Measurements from ENCODE around the gene GNPNAT1. TPM values are rescaled to one million over a fixed set of nuclear protein-coding genes. Genes with fewer than 3 reads are reported as not detected.

GNPNAT1 gene
- total and polyA plus RNA-seq, 2 of the 8 experiments (the other 6 are each of a cell fraction or from before 2014, with no cell fraction given) = 25.5 to 54.1 TPM

DNA sequence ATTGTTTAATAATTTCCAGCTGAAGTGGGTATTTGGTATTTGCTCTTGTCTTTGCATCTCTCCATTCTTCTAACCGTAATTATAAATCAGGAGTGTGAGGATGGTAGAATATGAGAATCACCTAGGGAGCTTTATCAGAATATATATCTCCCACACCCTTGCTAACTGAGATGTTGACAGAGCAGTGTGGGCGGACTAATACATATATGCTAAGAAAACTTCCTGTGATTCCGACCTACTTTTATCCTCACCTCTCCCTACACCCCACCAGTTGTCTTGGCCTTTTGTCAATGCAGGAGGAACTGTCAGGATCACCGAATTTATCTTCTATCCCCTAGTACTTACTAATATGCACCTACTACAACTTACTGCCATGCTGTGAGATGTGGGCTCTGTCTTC, 14.7 kb upstream of the GNPNAT1 start:
- no peak overlapping the region for H3K9ac ChIP-seq (replicated peaks in 1 of 4; ENCODE audit: extremely low read depth in 1 of 4, low read depth in 3 of 4, low read length in 3 of 4)
- no peaks in the 10 kb centered on the region for H3K79me2 ChIP-seq (ENCODE audit: control insufficient read depth in 1 of 2, insufficient read depth in 2 of 2, low read length in 2 of 2)
- H4K91ac ChIP-seq (replicated peaks; ENCODE audit: insufficient read length, low read length) = no peak overlapping the region
- no peak for FAIRE-seq
- H2BK15ac ChIP-seq (ENCODE audit: low read length) = no peak overlapping the region
- no peak overlapping the region for H2BK5ac ChIP-seq (ENCODE audit: low read depth, low read length)
- no peak overlapping the region for H3K14ac ChIP-seq (ENCODE audit: insufficient read length)
- H3K9me3 ChIP-seq (ENCODE audit: insufficient read depth in 2 of 2, low read depth in 1 of 2, low read length in 1 of 2) = no peaks in the 10 kb centered on the region
- H2BK12ac ChIP-seq (ENCODE audit: low read depth, low read length) = no peak overlapping the region
- H3K18ac ChIP-seq (ENCODE audit: extremely low read depth, low read length) = no peak overlapping the region
- no peaks in the 10 kb centered on the region for H4K20me1 ChIP-seq (replicated peaks in 1 of 2; ENCODE audit: control insufficient read depth in 1 of 2, insufficient read depth in 2 of 2, low read length in 2 of 2)
- no peaks in the 10 kb centered on the region for H3K4me1 ChIP-seq (replicated peaks in 1 of 4; ENCODE audit: control insufficient read depth in 3 of 4, insufficient read depth in 4 of 4, low read length in 3 of 4)
- CTCF ChIA-PET (ENCODE audit: partially characterized antibody) = interaction anchor here (0.9 to 1.0 kb wide), 2 partner anchors 9 to 20 kb away, joined by 3 read pairs; no protein-coding TSS in a partner anchor
- no peak overlapping the region for H3K27ac ChIP-seq (ENCODE audit: low read depth, low read length)
- 0 out of 2 replicates have a peak overlapping the region, but pooled peaks have one; percentile 31 for H2AFZ ChIP-seq (ENCODE audit: low read length)
- no peak overlapping the region for H3K56ac ChIP-seq (replicated peaks; ENCODE audit: insufficient read length, low read depth, low read length)
- H3K27me3 ChIP-seq (replicated peaks in 1 of 4; ENCODE audit: control insufficient read depth in 3 of 4, extremely low read depth in 1 of 4, insufficient read depth in 3 of 4, low read length in 3 of 4) = no peaks in the 10 kb centered on the region
- no peak overlapping the region for H3K4me3 ChIP-seq (ENCODE audit: extremely low read depth in 1 of 4, insufficient read depth in 2 of 4, low read depth in 3 of 4, low read length in 4 of 4)
- no peaks in the 10 kb centered on the region for H3K79me1 ChIP-seq (ENCODE audit: low read depth, low read length)
- H2AK5ac ChIP-seq (ENCODE audit: low read depth, low read length) = no peak overlapping the region
- H2BK20ac ChIP-seq (ENCODE audit: low read length) = no peak overlapping the region
- H3K23me2 ChIP-seq (ENCODE audit: low read depth, low read length) = 0 out of 2 replicates have a peak, but pooled peaks cover 2% of the 10 kb centered on the region
- WGBS, 2 experiments (ENCODE audit: extremely low coverage in 1 of 2, insufficient coverage in 1 of 2, insufficient read length in 1 of 2, insufficient replicate concordance in 2 of 2, low coverage in 1 of 2, low lambda C conversion rate in 2 of 2, missing lambda C conversion rate in 1 of 2) = 86% methylated on average over 4 of the region's 4 CpGs; no CpG with 5 or more reads in 1 of the 2 experiments
- H4K5ac ChIP-seq (ENCODE audit: insufficient read length, low read depth, low read length) = no peak overlapping the region
- no peak overlapping the region for H3K23ac ChIP-seq (ENCODE audit: insufficient read length)
- no peak overlapping the region for H3K4me2 ChIP-seq (ENCODE audit: insufficient read depth in 1 of 2, low read depth in 2 of 2, low read length in 2 of 2)
- no peak overlapping the region for H4K8ac ChIP-seq (ENCODE audit: extremely low read depth, insufficient read depth, low read length)
- H2BK120ac ChIP-seq (replicated peaks; ENCODE audit: low read depth, low read length) = no peak overlapping the region
- no peak overlapping the region for H3K4ac ChIP-seq (replicated peaks; ENCODE audit: insufficient read length, low read depth, low read length)
- POLR2A ChIA-PET (ENCODE audit: partially characterized antibody) = interaction anchor here (1.1 kb wide), 1 partner anchor 15 kb away, joined by 3 read pairs; the partner anchor contains the start of gene GNPNAT1
- no peaks in the 10 kb centered on the region for H3K36me3 ChIP-seq (ENCODE audit: control insufficient read depth in 2 of 4, insufficient read depth in 4 of 4, low read length in 3 of 4)
- no peak for DNase-seq (ENCODE audit: low read depth in 1 of 2, low spot score in 2 of 2)
- TF ChIP-seq MAX (IDR thresholded peaks at IDR 0.05) = no peak
- no peak for TF ChIP-seq RBBP5 (IDR thresholded peaks at IDR 0.05; ENCODE audit: borderline replicate concordance, low read depth, low read length)
- no peak for TF ChIP-seq PHF8 (conservative IDR thresholded peaks at IDR 0.05; ENCODE audit: low read depth, low read length)
- TF ChIP-seq SP4 (IDR thresholded peaks at IDR 0.05; ENCODE audit: low read length) = no peak
- no peak for TF ChIP-seq BCL11A (IDR thresholded peaks at IDR 0.05; ENCODE audit: low read depth in 2 of 2, low read length in 2 of 2)
- TF ChIP-seq RXRA (IDR thresholded peaks at IDR 0.05; ENCODE audit: insufficient read depth, low read depth, low read length) = no peak
- TF ChIP-seq, protein P1, sequence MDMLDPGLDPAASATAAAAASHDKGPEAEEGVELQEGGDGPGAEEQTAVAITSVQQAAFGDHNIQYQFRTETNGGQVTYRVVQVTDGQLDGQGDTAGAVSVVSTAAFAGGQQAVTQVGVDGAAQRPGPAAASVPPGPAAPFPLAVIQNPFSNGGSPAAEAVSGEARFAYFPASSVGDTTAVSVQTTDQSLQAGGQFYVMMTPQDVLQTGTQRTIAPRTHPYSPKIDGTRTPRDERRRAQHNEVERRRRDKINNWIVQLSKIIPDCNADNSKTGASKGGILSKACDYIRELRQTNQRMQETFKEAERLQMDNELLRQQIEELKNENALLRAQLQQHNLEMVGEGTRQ (IDR thresholded peaks at IDR 0.05; ENCODE audit: low read length) = no peak
- no peak for TF ChIP-seq YY1 (IDR thresholded peaks at IDR 0.05; ENCODE audit: low read depth, low read length)
- TF ChIP-seq SIRT6 (IDR thresholded peaks at IDR 0.05; ENCODE audit: low read length) = no peak

All from H1 (cell line).